Measurements from ENCODE around the gene ZNF862. TPM values are rescaled to one million over a fixed set of nuclear protein-coding genes. Genes with fewer than 3 reads are reported as not detected.

ZNF862 gene
- total RNA-seq, 1 experiment from 2014 or later, result 42.4 TPM

DNA sequence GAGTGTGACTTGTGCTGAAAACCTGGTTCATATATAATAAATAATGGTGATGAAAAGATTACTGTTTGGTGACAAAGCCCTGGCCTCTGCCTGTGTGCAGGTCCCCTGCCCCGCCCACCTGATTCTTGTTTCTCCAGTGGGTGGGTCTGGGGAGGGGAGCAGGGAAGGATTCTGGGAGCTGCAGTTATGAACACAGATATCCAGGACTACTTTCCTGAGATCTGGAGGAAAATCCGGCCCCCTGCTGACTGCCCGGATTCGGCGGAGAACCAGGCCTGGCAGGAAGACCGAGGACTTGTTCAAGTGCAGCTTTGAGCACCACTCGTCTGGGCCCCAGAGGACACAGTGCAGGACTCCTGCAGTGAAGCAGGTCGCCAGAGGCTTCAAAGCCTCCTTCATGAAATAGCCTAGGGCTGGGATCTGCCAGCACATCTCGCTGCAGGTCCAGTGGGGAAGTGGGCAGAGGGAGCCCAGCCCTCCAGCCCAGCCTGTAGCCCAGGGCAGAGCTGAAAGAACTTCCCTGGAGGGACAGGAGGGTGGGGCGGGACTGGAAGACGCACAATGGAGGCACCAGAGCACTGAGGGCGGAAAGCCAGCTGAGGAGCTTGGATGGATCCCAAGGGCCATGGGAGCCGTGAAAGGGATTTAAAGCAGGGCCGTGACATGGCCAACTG lies 42.6 kb downstream of the ZNF862 start:
- H3K4me2 ChIP-seq, result no peak overlapping the region
- H3K9me2 ChIP-seq (ENCODE audit: insufficient read depth), result no peaks in the 10 kb centered on the region
- H3K79me2 ChIP-seq (ENCODE audit: low read depth), result no peaks in the 10 kb centered on the region
- no TSS peak for BruUV-seq (replicated peaks)
- H3K4me3 ChIP-seq, result no peak overlapping the region
- no peaks in the 10 kb centered on the region for H3K27me3 ChIP-seq (ENCODE audit: insufficient read depth, low read depth)
- ChIA-PET CTCF (no interaction called here), POLR2A (ENCODE audit: unreplicated experiment) (no interaction called here)
- H3K36me3 ChIP-seq (ENCODE audit: low read depth), result no peaks in the 10 kb centered on the region
- no peaks in the 10 kb centered on the region for H3K9me3 ChIP-seq (ENCODE audit: insufficient read depth, low read depth)
- H3K4me1 ChIP-seq (replicated peaks; ENCODE audit: insufficient read depth), result no peaks in the 10 kb centered on the region
- intact Hi-C loops (cut with micrococcal nuclease; ENCODE audit: unreplicated experiment), result no loop called here
- H2AFZ ChIP-seq, result no peak overlapping the region
- H3F3A ChIP-seq (ENCODE audit: insufficient read depth, low read depth), result no peaks in the 10 kb centered on the region
- TF ChIP-seq, protein P1, sequence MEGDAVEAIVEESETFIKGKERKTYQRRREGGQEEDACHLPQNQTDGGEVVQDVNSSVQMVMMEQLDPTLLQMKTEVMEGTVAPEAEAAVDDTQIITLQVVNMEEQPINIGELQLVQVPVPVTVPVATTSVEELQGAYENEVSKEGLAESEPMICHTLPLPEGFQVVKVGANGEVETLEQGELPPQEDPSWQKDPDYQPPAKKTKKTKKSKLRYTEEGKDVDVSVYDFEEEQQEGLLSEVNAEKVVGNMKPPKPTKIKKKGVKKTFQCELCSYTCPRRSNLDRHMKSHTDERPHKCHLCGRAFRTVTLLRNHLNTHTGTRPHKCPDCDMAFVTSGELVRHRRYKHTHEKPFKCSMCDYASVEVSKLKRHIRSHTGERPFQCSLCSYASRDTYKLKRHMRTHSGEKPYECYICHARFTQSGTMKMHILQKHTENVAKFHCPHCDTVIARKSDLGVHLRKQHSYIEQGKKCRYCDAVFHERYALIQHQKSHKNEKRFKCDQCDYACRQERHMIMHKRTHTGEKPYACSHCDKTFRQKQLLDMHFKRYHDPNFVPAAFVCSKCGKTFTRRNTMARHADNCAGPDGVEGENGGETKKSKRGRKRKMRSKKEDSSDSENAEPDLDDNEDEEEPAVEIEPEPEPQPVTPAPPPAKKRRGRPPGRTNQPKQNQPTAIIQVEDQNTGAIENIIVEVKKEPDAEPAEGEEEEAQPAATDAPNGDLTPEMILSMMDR (conservative IDR thresholded peaks at IDR 0.05), result no peak
- TF ChIP-seq EZH2 (IDR thresholded peaks at IDR 0.05; ENCODE audit: low read depth), result no peak
- H4K20me1 ChIP-seq (ENCODE audit: insufficient read depth), result no peaks in the 10 kb centered on the region
- DNase-seq, result no peak
- H3K27ac ChIP-seq, result no peak overlapping the region

DNA sequence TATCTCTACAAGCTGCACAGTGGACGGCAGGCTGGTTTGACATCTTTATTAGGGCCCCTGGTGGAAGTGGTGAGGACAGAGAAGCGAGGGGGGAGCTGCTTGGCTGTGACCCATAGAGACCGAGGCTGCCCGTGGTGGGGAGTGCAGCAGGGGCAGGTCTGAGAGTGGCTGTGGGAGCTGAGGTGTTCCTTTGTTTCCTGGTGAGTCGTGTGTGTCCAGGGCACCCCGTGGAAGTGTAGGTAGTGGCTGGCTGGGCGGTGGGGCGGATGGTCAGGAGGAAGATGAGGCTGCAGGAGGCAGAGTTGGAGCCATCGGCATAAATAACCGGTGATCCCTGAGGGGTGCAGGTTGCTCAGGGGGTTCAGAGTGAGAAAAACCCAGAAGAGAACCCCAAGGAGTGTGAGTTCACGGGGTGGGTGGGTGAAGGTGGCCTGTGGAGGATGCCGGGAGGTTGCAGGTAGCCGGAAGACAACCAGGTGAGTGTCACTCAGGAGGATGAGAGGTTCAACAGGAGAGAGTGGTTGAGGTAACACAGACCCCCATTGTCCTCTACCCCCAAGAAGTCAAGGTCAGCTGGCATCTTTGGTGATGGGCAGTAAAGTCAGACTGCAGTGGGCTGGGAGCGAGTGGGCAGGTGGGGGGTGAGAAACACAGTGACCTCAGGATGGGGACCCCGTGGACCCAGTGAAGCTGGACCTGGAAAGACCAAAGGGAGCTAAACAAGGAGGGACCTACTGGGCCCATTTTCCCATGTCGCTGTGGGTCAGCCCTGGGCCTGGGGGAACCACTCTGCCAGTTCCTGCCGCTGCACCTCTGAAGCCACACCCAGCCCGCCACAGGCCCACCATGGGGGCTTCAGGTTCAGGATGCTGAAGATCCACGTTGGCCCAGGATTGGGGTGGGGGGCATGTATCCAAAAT lies 43.4 kb downstream of the ZNF862 start:
- Histone ChIP-seq H3K9me2 (ENCODE audit: insufficient read depth) (no peaks in the 10 kb centered on the region), H2AFZ (no peak overlapping the region), H3K4me1 (replicated peaks; ENCODE audit: insufficient read depth) (no peaks in the 10 kb centered on the region), H4K20me1 (ENCODE audit: insufficient read depth) (no peaks in the 10 kb centered on the region), H3K4me3 (no peak overlapping the region), H3K4me2 (no peak overlapping the region), H3K9me3 (ENCODE audit: insufficient read depth, low read depth) (no peaks in the 10 kb centered on the region), H3K27me3 (ENCODE audit: insufficient read depth, low read depth) (no peaks in the 10 kb centered on the region), H3K36me3 (ENCODE audit: low read depth) (no peaks in the 10 kb centered on the region), H3K27ac (no peak overlapping the region), H3F3A (ENCODE audit: insufficient read depth, low read depth) (no peaks in the 10 kb centered on the region), H3K79me2 (ENCODE audit: low read depth) (no peaks in the 10 kb centered on the region)
- BruUV-seq (replicated peaks), result no TSS peak
- TF ChIP-seq EZH2 (IDR thresholded peaks at IDR 0.05; ENCODE audit: low read depth), result no peak
- DNase-seq, result no peak
- ChIA-PET CTCF (no interaction called here), POLR2A (ENCODE audit: unreplicated experiment) (no interaction called here)
- intact Hi-C loops (cut with micrococcal nuclease; ENCODE audit: unreplicated experiment), result loop anchor here (2.0 kb wide), 2 partner anchors 165 to 395 kb away; no protein-coding TSS in a partner anchor

DNA sequence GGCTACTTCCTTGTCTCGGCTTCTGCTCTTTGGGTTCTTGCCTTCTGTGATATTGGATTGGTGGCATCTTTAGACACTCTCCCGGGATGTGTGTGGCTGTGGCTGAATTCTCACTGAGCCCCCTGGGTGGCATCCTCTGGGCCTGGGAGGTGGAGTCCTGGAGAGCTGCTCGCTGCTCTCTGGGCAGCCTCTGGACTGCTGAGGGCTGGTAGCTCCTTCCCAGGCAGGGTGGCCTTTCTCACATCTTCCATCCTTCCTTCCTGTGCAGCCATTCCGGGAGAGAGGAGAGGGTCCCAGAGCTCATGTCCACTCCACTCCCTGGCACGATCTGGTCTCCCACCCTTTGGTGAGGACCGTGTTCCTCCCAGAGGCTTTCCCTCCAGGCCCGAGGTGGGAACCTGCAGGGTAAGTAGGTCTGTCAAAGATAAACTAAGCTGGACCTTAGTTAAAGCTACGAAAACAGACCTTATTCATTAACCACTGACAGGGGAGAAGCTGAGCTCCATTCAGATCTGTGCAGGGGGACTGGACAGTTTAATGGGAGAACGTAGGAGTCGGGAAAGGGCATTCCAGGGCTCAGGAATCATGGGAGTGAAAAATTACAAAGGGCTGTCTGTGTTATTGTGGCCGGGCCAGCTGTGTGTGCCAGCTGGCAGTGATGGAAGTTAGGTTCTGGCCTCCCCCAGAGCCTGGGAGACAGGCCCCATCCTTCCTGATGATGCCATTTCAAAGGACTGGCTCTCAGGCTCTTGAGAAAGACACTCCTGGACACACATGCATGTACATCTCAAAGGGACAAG lies 44.3 kb downstream of the ZNF862 start:
- CTCF ChIA-PET, result interaction anchor here (0.5 to 0.7 kb wide), 2 partner anchors 94 to 153 kb away, joined by 3 to 4 read pairs; no protein-coding TSS in a partner anchor
- Histone ChIP-seq H3K27me3 (ENCODE audit: insufficient read depth, low read depth) (no peaks in the 10 kb centered on the region), H3K36me3 (ENCODE audit: low read depth) (no peaks in the 10 kb centered on the region), H3K27ac (no peak overlapping the region), H3K4me2 (no peak overlapping the region), H3K9me2 (ENCODE audit: insufficient read depth) (no peaks in the 10 kb centered on the region), H3F3A (ENCODE audit: insufficient read depth, low read depth) (no peaks in the 10 kb centered on the region), H3K9me3 (ENCODE audit: insufficient read depth, low read depth) (no peaks in the 10 kb centered on the region), H3K79me2 (ENCODE audit: low read depth) (no peaks in the 10 kb centered on the region), H4K20me1 (ENCODE audit: insufficient read depth) (no peaks in the 10 kb centered on the region), H2AFZ (no peak overlapping the region), H3K4me3 (no peak overlapping the region), H3K4me1 (replicated peaks; ENCODE audit: insufficient read depth) (no peaks in the 10 kb centered on the region)
- POLR2A ChIA-PET (ENCODE audit: unreplicated experiment), result no interaction called here
- no TSS peak for BruUV-seq (replicated peaks)
- no peak for DNase-seq
- intact Hi-C loops (cut with micrococcal nuclease; ENCODE audit: unreplicated experiment), result loop anchor here (2.0 kb wide), 2 partner anchors 164 to 394 kb away; no protein-coding TSS in a partner anchor
- TF ChIP-seq EZH2 (IDR thresholded peaks at IDR 0.05; ENCODE audit: low read depth), result no peak
- TF ChIP-seq, protein P1 (conservative IDR thresholded peaks at IDR 0.05), result no peak
